ENCODE measurements around the gene PRSS23.
"Not testable (repeated sequence)": the region's sequence is repeated elsewhere in the genome, so short reads cannot be mapped to it uniquely, and the experiment has no call there.

- TF ChIP-seq, protein P1, sequence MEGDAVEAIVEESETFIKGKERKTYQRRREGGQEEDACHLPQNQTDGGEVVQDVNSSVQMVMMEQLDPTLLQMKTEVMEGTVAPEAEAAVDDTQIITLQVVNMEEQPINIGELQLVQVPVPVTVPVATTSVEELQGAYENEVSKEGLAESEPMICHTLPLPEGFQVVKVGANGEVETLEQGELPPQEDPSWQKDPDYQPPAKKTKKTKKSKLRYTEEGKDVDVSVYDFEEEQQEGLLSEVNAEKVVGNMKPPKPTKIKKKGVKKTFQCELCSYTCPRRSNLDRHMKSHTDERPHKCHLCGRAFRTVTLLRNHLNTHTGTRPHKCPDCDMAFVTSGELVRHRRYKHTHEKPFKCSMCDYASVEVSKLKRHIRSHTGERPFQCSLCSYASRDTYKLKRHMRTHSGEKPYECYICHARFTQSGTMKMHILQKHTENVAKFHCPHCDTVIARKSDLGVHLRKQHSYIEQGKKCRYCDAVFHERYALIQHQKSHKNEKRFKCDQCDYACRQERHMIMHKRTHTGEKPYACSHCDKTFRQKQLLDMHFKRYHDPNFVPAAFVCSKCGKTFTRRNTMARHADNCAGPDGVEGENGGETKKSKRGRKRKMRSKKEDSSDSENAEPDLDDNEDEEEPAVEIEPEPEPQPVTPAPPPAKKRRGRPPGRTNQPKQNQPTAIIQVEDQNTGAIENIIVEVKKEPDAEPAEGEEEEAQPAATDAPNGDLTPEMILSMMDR (IDR thresholded peaks at IDR 0.05; ENCODE audit: extremely low read depth in 1 of 2, insufficient read depth in 1 of 2, low read depth in 1 of 2, low read length in 2 of 2) = not testable (repeated sequence)
- TF ChIP-seq POLR2A (IDR thresholded peaks at IDR 0.05; ENCODE audit: low read depth, low read length) = not testable (repeated sequence)
Observed at GRCh38 chr11:86834376-86834775, 34.0 kb downstream of the PRSS23 start.

Measured in endothelial cell of umbilical vein (primary cell).